Vagina (tissue), 2 donors: ENCODE results near the gene DLEC1.

Experiments used
- POLR2A ChIP-seq, 2 donors: fragments of 450-650 bp; IDR thresholded peaks; one replicate each; pipeline ENCODE4 v1.6.1; 2017; ENCODE audit warnings: antibody characterized with exemption in 2 of 2, mild to moderate bottlenecking in 2 of 2, moderate library complexity in 2 of 2
- POLR2AphosphoS5 ChIP-seq, 2 donors: sonication (generic); formaldehyde crosslinking; IDR thresholded peaks; one replicate each; pipeline ENCODE4 v1.9.0; 2017; ENCODE audit warnings: antibody characterized with exemption in 2 of 2, mild to moderate bottlenecking in 2 of 2, low read depth in 1 of 2; ENCODE audit not compliant: insufficient read depth in 1 of 2
- TF ChIP-seq, protein P1 (sequence below), 3 experiments: fragments of 450-650 bp in 2 of 3; fragments of 200-600 bp in 1 of 3; sonication (generic) in 1 of 3; IDR thresholded peaks; one replicate each; pipeline ENCODE4 v1.5.1; 2017 to 2019; ENCODE audit warnings: antibody characterized with exemption in 3 of 3, mild to moderate bottlenecking in 2 of 3, moderate library complexity in 2 of 3

DNA sequence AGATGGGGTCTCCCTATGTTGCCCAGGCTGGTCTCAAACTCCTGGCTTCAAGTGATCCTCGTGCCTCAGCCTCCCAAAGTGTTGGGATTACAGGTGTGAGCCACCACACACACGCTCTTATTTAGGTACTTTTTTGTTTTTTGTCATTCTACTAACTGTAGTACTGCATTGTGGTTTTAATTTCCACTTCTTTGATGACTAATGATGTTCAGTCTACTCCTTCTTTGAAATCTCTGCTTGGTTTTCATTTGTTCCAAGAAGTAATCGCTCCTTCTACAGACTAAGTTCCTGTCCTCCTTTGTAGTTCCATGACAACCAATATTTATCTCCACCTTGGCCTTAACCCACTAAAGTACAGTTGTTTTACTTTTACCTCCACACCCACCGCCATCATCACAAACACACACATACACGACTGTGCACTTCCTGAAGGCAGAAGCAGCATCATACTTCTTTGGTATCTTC lies 529 bp upstream of the DLEC1 start:
- TF ChIP-seq, protein P1, sequence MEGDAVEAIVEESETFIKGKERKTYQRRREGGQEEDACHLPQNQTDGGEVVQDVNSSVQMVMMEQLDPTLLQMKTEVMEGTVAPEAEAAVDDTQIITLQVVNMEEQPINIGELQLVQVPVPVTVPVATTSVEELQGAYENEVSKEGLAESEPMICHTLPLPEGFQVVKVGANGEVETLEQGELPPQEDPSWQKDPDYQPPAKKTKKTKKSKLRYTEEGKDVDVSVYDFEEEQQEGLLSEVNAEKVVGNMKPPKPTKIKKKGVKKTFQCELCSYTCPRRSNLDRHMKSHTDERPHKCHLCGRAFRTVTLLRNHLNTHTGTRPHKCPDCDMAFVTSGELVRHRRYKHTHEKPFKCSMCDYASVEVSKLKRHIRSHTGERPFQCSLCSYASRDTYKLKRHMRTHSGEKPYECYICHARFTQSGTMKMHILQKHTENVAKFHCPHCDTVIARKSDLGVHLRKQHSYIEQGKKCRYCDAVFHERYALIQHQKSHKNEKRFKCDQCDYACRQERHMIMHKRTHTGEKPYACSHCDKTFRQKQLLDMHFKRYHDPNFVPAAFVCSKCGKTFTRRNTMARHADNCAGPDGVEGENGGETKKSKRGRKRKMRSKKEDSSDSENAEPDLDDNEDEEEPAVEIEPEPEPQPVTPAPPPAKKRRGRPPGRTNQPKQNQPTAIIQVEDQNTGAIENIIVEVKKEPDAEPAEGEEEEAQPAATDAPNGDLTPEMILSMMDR (IDR thresholded peaks at IDR 0.05): no peak
- TF ChIP-seq POLR2A (IDR thresholded peaks at IDR 0.05) (no peak), POLR2AphosphoS5 (IDR thresholded peaks at IDR 0.05; ENCODE audit: insufficient read depth in 1 of 2, low read depth in 1 of 2) (no peak)
